SIG-M5 treated with dmso at 0.1 percent for 504 hours (cell line): ENCODE results near the gene CERS6.
"Not testable (repeated sequence)": the region's sequence is repeated elsewhere in the genome, so short reads cannot be mapped to it uniquely, and the experiment has no call there.

Experiments used
- DNase-seq: peaks from one replicate; lab custom pipeline; 2025; ENCODE audit not compliant: unreplicated experiment; lab: John Stamatoyannopoulos, UW

Gene CERS6

DNA sequence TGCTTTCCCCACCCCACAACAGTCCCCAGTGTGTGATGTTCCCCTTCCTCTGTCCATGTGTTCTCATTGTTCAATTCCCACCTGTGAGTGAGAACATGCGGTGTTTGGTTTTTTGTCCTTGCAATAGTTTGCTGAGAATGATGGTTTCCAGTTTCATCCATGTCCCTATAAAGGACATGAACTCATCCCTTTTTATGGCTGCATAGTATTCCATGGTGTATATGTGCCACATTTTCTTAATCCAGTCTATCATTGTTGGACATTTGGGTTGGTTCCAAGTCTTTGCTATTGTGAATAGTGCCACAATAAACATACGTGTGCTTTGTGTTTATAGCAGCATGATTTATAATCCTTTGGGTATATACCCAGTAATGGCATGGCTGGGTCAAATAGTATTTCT lies 335.1 kb downstream of the CERS6 start:
- not testable (repeated sequence) for DNase-seq

DNA sequence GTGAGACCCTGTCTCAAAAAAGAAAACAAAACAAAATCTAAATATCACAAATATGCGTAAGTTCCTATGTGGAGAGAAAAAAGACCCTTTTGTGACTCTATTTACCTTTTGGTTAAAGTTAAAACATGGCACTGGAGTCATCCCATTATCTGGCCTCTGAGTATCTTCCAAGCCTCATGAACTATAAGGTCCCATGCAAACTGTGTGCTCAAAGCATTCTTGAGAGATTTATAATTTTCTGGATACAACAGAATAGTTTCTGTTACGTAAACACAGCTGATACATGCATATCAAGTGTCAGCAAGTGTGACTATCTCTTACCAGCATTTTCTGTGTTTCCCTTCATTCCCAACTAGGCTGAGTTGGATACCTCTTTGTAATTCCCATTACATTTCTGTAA lies 337.5 kb downstream of the CERS6 start:
- no peak for DNase-seq

DNA sequence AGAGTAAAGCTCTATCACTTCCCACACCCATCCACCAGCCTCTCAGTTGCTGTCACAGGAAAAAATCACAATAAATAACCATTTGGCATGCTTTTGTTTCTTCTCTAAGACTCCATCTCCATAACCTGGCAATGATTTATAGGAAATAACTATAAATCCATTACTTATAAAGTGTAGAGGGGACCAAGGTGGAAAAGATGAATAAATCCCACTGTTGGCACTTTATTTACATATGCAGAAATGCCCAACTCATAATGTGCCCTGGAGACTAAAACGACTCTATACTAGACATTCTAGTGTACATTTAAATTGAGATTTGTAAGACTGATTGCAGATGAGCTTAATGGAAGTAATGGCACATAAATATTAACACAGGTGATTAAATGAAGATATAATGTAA lies 338.9 kb downstream of the CERS6 start:
- no peak for DNase-seq

DNA sequence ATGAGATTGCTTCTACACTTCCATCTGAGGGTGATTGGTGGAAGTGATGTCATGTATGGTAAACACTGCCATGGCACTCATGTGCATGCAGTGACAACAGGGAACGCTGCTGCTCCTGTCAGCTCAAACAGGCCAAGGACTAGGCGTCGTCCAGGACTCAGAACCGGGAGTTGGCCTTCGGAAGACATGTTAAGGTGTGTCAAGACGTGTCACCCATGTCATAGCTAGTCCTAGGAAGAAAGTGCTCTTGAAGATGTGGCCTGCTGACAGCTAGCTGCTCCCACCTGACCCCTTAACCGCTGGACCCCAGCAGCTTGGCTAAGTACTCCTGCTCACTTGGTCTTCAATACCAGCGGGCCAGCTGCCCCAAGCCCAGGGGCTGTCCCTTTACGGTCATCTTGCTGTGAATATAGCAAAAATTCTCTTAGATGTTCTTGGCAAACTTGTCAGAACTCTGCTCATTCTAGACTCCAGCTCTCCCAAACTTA lies 340.1 kb downstream of the CERS6 start:
- DNase-seq: no peak

DNA sequence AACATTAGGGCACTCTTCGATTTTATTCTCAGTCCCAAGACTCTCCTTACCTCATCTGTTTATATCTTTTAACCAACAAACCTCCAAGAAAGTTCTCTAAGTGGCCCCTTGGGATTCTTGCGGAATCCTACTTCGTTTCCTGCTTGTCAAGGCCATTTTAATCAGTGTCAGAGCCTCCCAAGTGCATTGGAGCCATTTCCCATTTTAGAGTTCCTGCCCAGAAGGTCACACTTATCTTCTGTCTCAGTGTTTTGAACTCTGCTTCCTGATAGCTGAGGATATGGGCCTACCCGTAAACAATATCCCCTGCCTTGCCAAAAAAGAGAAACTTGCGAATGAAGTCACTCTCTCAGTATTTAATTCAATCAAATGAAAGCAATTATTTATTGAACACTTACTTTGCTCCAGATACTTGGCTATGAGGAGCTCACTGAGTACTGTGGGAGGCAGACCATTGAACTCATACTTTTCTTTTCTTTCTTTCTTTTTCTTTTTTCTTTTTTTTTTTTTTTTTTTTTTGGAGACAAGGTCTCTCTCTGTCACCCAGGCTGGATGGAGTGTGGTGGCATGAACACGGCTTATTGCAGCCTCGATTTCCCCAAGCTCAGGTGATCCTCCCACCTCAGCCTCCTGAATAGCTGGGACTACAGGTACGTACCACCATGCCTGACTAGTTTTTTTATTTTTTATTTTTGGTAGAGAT lies 340.7 kb downstream of the CERS6 start:
- no peak for DNase-seq

- no peak for DNase-seq
These were observed 341.2 kb downstream of the CERS6 start for GRCh38 chr2:168797286-168797655.

DNA sequence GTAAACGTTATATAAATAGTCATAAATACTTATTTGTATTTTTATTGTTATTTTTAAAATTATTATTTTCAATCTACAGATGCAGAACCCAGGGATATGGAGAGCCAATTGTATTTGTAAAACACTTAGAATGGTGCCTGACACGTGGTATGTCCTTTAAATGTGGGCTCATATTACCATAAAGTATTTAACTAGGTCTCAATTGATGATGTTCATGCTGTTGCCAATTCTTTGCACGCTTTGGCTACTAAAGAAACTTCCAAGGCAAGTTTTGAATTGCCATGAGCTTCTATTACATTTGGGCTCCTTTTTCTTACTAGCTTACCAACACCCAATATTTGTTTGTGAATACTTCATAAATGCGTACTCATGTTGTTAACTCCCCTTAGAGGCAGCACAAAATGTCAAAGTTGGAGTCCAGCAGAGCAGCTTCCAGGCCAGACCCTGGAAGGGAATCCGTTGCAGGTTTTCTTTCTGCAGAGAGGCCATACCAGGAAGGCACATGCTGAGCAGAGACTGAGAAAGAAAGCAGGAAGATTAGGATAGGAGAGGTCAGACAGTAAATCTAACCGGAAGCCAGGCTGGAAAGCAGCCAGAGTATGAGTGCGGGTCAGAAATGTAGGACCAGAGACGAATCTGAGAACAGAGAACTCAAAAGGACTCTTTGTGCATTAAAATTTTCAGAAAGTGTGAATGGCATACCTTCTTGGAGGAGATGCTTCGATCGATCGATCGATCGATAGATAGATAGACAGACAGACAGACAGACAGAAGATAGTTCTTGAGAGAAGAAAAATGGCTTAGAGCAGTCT lies 342.2 kb downstream of the CERS6 start:
- DNase-seq: no peak

DNA sequence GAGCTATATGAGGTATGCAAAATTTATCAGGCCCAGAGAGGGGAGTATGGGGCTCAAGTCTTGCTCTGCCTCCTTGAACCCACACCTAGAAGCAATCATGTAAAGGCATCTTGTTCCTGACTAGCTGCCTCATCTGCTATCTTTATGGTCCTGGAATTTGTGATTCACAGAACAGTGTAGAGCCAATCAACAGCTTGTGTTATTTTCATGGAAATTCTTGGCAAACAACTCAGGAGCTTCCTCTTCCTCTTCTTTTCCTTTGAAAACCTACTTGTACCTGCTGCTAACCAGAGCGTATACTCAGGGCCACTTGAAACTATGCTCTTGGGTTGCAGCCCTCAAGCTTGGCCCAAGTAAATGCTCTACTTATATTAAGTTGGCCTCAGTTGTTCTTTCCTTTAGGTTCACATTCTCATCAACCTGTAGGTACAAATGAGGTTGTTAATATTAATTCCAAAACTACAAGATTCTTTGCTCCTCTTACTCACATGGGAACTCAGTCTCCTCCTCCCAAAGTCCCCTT lies 342.9 kb downstream of the CERS6 start:
- DNase-seq: no peak

DNA sequence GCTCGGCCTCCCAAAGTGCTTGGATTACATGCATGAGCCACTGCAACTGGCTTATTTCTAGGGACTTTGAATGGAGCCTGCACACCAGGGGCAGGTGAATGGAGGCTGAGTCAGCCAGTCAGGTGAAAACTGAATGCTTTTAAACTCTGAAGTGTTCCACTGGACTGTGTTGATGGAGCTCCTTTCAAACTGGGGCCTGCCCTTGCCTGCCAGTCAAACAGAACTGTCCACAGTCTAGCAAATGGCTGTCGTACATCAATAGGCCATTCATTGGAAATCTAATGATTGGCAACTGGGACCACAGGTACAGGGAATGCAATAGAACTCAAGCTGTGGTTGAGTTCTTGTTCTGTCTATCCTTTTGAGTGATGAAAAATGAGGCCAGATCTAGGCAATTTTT lies 345.4 kb downstream of the CERS6 start:
- DNase-seq: no peak

DNA sequence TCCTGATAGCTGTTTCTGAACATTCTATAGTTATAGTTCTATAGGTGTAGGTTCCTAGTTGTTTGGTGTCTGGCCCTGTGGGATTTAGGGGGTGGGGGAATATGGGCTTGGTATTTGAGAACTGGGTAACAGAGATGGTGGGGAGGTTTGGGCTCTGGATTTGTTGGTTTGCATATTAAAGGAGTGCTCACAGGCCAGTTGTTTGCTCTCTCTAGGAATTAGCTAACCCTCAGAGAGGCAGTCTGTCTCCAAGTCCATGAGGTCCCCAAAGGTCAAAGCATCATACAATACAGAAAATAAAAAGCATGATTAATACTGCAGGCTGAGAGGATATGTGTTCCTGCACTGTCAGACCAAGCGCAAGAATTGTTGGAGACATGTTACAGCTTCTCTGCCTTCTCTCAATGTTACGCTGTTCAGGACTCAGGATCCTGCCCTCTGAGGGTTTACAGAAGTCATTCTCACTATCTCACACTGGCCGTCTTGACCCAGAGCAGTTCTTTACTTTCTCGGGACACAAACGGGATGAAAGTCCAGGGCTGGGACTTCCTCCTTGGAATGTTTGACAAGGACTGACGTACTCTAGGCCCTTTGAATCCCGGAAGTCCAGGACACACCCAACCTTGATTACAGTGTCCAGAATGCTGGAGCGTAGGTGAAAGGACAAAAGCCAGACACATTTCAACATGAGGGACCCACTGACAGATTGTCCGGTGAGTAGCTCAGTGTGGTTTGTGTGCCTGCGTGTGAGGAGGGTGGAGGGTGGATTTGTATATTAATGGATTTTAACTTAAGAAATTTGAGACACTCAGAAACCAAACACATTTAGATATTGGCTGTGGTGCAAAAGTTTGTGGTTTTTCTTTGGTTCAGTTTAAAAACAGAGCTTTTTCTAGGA lies 346.1 kb downstream of the CERS6 start, which contains the start of gene NOSTRIN:
NOSTRIN (plus strand) TSS at position 677 of the 898 bp plus-strand sequence; CDS start at position 687, 10 bp downstream.
- DNase-seq: no peak

DNA sequence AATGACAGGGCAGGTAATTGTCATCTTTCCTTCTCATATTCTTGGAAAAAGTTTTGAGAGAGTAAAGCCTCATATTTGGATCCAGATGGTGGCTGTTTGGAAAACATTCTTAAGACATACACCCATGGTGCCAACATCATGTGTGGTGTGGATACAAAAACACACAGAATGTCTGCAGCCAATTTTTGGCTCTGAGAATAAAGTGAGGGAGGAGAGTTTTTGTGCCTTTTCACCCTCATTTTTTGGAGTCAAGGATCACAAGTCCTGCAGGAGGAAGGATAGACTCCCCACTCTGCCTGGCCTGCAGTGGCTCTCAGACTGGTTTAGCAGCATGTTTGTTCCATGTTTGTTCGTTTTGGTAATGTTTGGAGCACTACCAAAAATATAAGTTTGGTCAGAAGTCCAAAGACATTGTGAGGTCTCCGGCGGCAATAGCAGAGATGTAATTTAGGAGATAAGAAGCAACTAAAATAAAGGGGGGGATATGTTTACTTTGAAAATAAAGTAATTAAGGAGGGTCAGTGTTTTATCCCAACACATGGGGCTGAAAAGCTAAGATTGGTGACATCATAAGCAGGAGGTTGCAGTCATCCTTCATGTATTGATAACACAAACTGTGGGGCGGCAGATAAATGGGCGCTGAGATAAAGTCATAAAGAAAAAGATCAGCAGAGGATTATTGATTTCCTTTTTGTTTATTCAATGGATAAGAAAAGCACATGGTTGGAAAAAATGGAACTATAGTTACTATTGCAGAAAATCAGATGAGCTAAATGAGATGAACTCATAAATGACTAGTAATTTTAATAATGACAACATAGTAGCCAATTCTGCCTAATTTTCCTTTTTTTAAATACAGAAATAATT lies 347.0 kb downstream of the CERS6 start:
- DNase-seq: no peak

GRCh38 chr2:168804214-168804613 lies 348.1 kb downstream of the CERS6 start:
- DNase-seq: no peak

DNA sequence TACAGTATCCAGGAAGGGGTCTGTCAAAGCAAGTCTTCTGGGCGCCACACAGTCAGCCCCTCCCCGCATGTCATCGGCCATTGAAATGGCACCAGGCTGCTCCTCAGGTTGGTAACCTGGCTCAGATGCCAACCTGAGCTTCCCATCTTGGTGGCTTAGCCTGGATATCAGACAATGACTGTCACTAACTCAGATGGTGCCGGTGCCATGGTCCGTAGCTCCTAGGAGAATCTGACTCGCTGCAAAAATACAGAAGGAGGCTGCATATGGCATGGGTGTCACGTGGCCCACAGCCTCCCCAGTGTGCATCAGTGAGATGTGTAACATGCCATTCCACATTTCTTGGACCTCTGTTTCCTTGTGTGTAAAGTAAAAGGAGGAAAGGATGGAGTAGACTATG lies 349.5 kb downstream of the CERS6 start:
- DNase-seq: no peak

DNA sequence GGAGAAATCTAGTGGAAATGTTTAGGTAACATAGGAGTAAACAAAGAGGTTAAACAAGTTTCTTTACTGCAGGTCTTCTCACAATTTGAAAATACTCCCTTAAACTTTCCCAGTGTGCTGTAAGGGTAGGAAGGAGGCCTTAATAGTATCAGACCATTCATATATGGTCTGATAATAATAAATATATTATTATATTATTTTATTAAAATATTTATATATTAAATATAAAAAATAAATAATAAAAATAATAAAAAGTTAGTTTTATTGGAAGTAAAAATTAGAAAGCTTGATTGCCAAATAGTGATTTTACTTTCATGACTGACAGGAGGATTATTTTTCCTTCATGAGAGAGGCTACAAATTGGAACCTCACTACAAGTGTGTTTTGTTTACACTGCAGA lies 353.5 kb downstream of the CERS6 start:
- no peak for DNase-seq

GRCh38 chr2:168810235-168810634 lies 354.2 kb downstream of the CERS6 start:
- no peak for DNase-seq

- no peak for DNase-seq
These were observed 355.6 kb downstream of the CERS6 start for GRCh38 chr2:168811696-168812095.

- no peak for DNase-seq
These were observed 358.0 kb downstream of the CERS6 start for GRCh38 chr2:168814046-168814445.

- DNase-seq: no peak
These were observed 359.2 kb downstream of the CERS6 start for GRCh38 chr2:168814939-168815907.

GRCh38 chr2:168816369-168816768 lies 360.3 kb downstream of the CERS6 start:
- DNase-seq: no peak
